Ectodermal cell (in vitro differentiated cells): ENCODE results near the gene TIAM1.

Source experiments
- H3K27ac ChIP-seq: 2 replicates; pipeline ENCODE4 v1.7.0; 2013; ENCODE audit warnings: mild to moderate bottlenecking, low read depth, low read length; ENCODE audit not compliant: insufficient read depth, poor library complexity, severe bottlenecking
- H3K27me3 ChIP-seq: 2 replicates; pipeline ENCODE4 v1.7.0; 2013; ENCODE audit warnings: mild to moderate bottlenecking, low read length; ENCODE audit not compliant: insufficient read depth, control insufficient read depth, poor library complexity, severe bottlenecking
- H3K36me3 ChIP-seq: one replicate; pipeline ENCODE4 v1.7.0; 2013; ENCODE audit warnings: low read length; ENCODE audit not compliant: control insufficient read depth, insufficient read depth
- H3K4me1 ChIP-seq: one replicate; pipeline ENCODE4 v1.7.0; 2013; ENCODE audit warnings: low read length; ENCODE audit not compliant: control insufficient read depth, insufficient read depth
- H3K4me3 ChIP-seq: 2 replicates; pipeline ENCODE4 v1.7.0; 2013; ENCODE audit warnings: low read depth, low read length, control low read depth; ENCODE audit not compliant: insufficient read depth
- H3K9me3 ChIP-seq: 2 replicates; pipeline ENCODE4 v1.7.0; 2013; ENCODE audit warnings: mild to moderate bottlenecking, low read length, moderate library complexity; ENCODE audit not compliant: control insufficient read depth
- WGBS, 2 experiments: methylation state at CpG; one replicate each; pipeline ENCODE4 v1.1.7; 2013; ENCODE audit warnings: missing lambda C conversion rate in 2 of 2; 5-methylcytosine and 5-hydroxymethylcytosine counted together

Gene TIAM1

GRCh38 chr21:31261759-31262158, 82.3 kb downstream of the TIAM1 start:
- no peaks in the 10 kb centered on the region for H3K27me3 ChIP-seq
- 95 to 96% methylated on average over 8 of the region's 8 CpGs for WGBS, 2 experiments
- H3K4me1 ChIP-seq: no peaks in the 10 kb centered on the region
- peaks cover 2% of the 10 kb centered on the region for H3K36me3 ChIP-seq
- no peak overlapping the region for H3K27ac ChIP-seq
- no peaks in the 10 kb centered on the region for H3K9me3 ChIP-seq
- no peak overlapping the region for H3K4me3 ChIP-seq

- WGBS, 2 experiments: 94 to 97% methylated on average over 4 of the region's 4 CpGs
- Histone ChIP-seq H3K4me3 (no peak overlapping the region), H3K9me3 (no peaks in the 10 kb centered on the region), H3K27me3 (no peaks in the 10 kb centered on the region), H3K27ac (no peak overlapping the region), H3K4me1 (no peaks in the 10 kb centered on the region), H3K36me3 (no peaks in the 10 kb centered on the region)
Measured at GRCh38 chr21:31260790-31261189, 83.3 kb downstream of the TIAM1 start.

GRCh38 chr21:31258073-31258472, 86.0 kb downstream of the TIAM1 start:
- Histone ChIP-seq H3K9me3 (no peaks in the 10 kb centered on the region), H3K4me1 (peaks cover 4% of the 10 kb centered on the region), H3K36me3 (no peaks in the 10 kb centered on the region), H3K4me3 (no peak overlapping the region), H3K27ac (no peak overlapping the region), H3K27me3 (no peaks in the 10 kb centered on the region)
- 94 to 95% methylated on average over 4 of the region's 4 CpGs for WGBS, 2 experiments

- Histone ChIP-seq H3K4me1 (peaks cover 13% of the 10 kb centered on the region), H3K27ac (peak overlapping the region; percentile 4), H3K4me3 (no peak overlapping the region), H3K27me3 (no peaks in the 10 kb centered on the region), H3K9me3 (no peaks in the 10 kb centered on the region), H3K36me3 (no peaks in the 10 kb centered on the region)
- WGBS, 2 experiments: 89 to 91% methylated on average over 3 of the region's 3 CpGs
Measured at GRCh38 chr21:31257265-31257664, 86.8 kb downstream of the TIAM1 start.

GRCh38 chr21:31255896-31256295, 88.2 kb downstream of the TIAM1 start:
- Histone ChIP-seq H3K4me3 (no peak overlapping the region), H3K9me3 (no peaks in the 10 kb centered on the region), H3K4me1 (peaks cover 19% of the 10 kb centered on the region), H3K27ac (no peak overlapping the region), H3K27me3 (no peaks in the 10 kb centered on the region), H3K36me3 (peaks cover 3% of the 10 kb centered on the region)
- WGBS, 2 experiments: 96% methylated on average over 2 of the region's 2 CpGs

- H3K4me3 ChIP-seq: no peak overlapping the region
- H3K4me1 ChIP-seq: peaks cover 19% of the 10 kb centered on the region
- no peaks in the 10 kb centered on the region for H3K27me3 ChIP-seq
- peaks cover 3% of the 10 kb centered on the region for H3K36me3 ChIP-seq
- H3K27ac ChIP-seq: no peak overlapping the region
- 95% methylated on average over 4 of the region's 4 CpGs for WGBS, 2 experiments
- no peaks in the 10 kb centered on the region for H3K9me3 ChIP-seq
Measured at GRCh38 chr21:31255036-31255435, 89.0 kb downstream of the TIAM1 start.

GRCh38 chr21:31254131-31254530, 89.9 kb downstream of the TIAM1 start:
- H3K27me3 ChIP-seq: no peaks in the 10 kb centered on the region
- H3K9me3 ChIP-seq: no peaks in the 10 kb centered on the region
- 85 to 96% methylated on average over 2 of the region's 2 CpGs for WGBS, 2 experiments

GRCh38 chr21:31253684-31254083, 90.4 kb downstream of the TIAM1 start:
- peaks cover 19% of the 10 kb centered on the region for H3K4me1 ChIP-seq
- no peak overlapping the region for H3K4me3 ChIP-seq
- H3K9me3 ChIP-seq: no peaks in the 10 kb centered on the region
- peaks cover 10% of the 10 kb centered on the region for H3K36me3 ChIP-seq
- H3K27me3 ChIP-seq: no peaks in the 10 kb centered on the region
- H3K27ac ChIP-seq: no peak overlapping the region
- WGBS, 2 experiments: 83 to 85% methylated on average over 3 of the region's 3 CpGs

More at GRCh38 chr21:31254131-31254530, 89.9 kb downstream of the TIAM1 start:
- Histone ChIP-seq H3K4me3 (no peak overlapping the region), H3K36me3 (peaks cover 8% of the 10 kb centered on the region), H3K4me1 (peaks cover 19% of the 10 kb centered on the region), H3K27ac (no peak overlapping the region)

- no peaks in the 10 kb centered on the region for H3K9me3 ChIP-seq
- H3K36me3 ChIP-seq: peaks cover 10% of the 10 kb centered on the region
- peaks cover 19% of the 10 kb centered on the region for H3K4me1 ChIP-seq
- peak overlapping the region; percentile 38 for H3K27ac ChIP-seq
- 45 to 51% methylated on average over 6 of the region's 6 CpGs for WGBS, 2 experiments
- H3K27me3 ChIP-seq: no peaks in the 10 kb centered on the region
- no peak overlapping the region for H3K4me3 ChIP-seq
Measured at GRCh38 chr21:31252611-31253010, 91.5 kb downstream of the TIAM1 start.

GRCh38 chr21:31252091-31252490, 92.0 kb downstream of the TIAM1 start:
- peaks cover 19% of the 10 kb centered on the region for H3K4me1 ChIP-seq
- 89 to 90% methylated on average over 14 of the region's 14 CpGs for WGBS, 2 experiments
- H3K36me3 ChIP-seq: peaks cover 10% of the 10 kb centered on the region
- H3K4me3 ChIP-seq: no peak overlapping the region
- no peak overlapping the region for H3K27ac ChIP-seq
- no peaks in the 10 kb centered on the region for H3K27me3 ChIP-seq
- no peaks in the 10 kb centered on the region for H3K9me3 ChIP-seq

- Histone ChIP-seq H3K4me1 (peaks cover 19% of the 10 kb centered on the region), H3K27ac (no peak overlapping the region), H3K27me3 (no peaks in the 10 kb centered on the region), H3K36me3 (peaks cover 10% of the 10 kb centered on the region), H3K9me3 (no peaks in the 10 kb centered on the region), H3K4me3 (no peak overlapping the region)
- WGBS, 2 experiments: 95 to 96% methylated on average over 28 of the region's 28 CpGs
Measured at GRCh38 chr21:31251686-31252085, 92.4 kb downstream of the TIAM1 start.
